Common myeloid progenitor, CD34-positive (primary cell): ENCODE measurements around the gene NCOA3.
"Not testable (repeated sequence)": the region's sequence is repeated elsewhere in the genome, so short reads cannot be mapped to it uniquely, and the experiment has no call there.

Experiments used
- CTCF ChIA-PET: fragments of 350-600 bp; sonication (Branson Sonifier 250); formaldehyde crosslinking; loops from one replicate; lab custom pipeline; 2021; ENCODE audit warnings: antibody characterized with exemption; lab: Charles Lee
- POLR2A ChIA-PET: fragments of 350-600 bp; sonication (Branson Sonifier 250); formaldehyde crosslinking; loops from one replicate; lab custom pipeline; 2021; ENCODE audit warnings: antibody characterized with exemption; lab: Charles Lee
- DNase-seq, 3 donors: peaks; one replicate each; pipeline versions ENCODE4 v3.0.0 to v3.0.0-alpha.2; 2013
- H3K27ac ChIP-seq, 2 experiments: 1 replicate in 1 of 2; 2 replicates in 1 of 2; pipeline ENCODE4 v1.7.0; 2013; ENCODE audit warnings: inconsistent platforms in 2 of 2, low read length in 2 of 2, mild to moderate bottlenecking in 2 of 2, low read depth in 1 of 2, moderate library complexity in 1 of 2; ENCODE audit not compliant: severe bottlenecking in 2 of 2, insufficient read depth in 1 of 2, poor library complexity in 1 of 2
- H3K27me3 ChIP-seq, 5 experiments: replicated peaks in 2 of 5; 1 replicate in 3 of 5; 2 replicates in 2 of 5; pipeline versions ENCODE4 v1.6.1 to v1.7.0; 2013; ENCODE audit warnings: low read length in 4 of 5, mild to moderate bottlenecking in 2 of 5, moderate library complexity in 2 of 5, inconsistent platforms in 1 of 5; ENCODE audit not compliant: insufficient read depth in 5 of 5, control insufficient read depth in 4 of 5
- H3K36me3 ChIP-seq, 4 experiments: 1 replicate in 2 of 4; 2 replicates in 2 of 4; pipeline versions ENCODE4 v1.6.1 to v1.7.0; 2013; ENCODE audit warnings: low read length in 3 of 4, control low read depth in 1 of 4, mild to moderate bottlenecking in 1 of 4; ENCODE audit not compliant: control insufficient read depth in 4 of 4, insufficient read depth in 4 of 4
- H3K4me1 ChIP-seq, 4 experiments: 1 replicate in 3 of 4; 2 replicates in 1 of 4; pipeline versions ENCODE4 v1.6.1 to v1.7.1; 2013; ENCODE audit warnings: low read length in 3 of 4, mild to moderate bottlenecking in 3 of 4, control low read depth in 1 of 4, inconsistent platforms in 1 of 4, moderate library complexity in 1 of 4; ENCODE audit not compliant: control insufficient read depth in 4 of 4, insufficient read depth in 4 of 4; ENCODE audit errors: control extremely low read depth in 1 of 4
- H3K4me3 ChIP-seq, 7 experiments: 1 replicate in 4 of 7; 2 replicates in 3 of 7; pipeline versions ENCODE4 v1.5.1 to v1.7.0; 2013; ENCODE audit warnings: mild to moderate bottlenecking in 7 of 7, low read length in 6 of 7, moderate library complexity in 6 of 7, inconsistent platforms in 2 of 7, low read depth in 2 of 7, control low read depth in 1 of 7; ENCODE audit not compliant: insufficient read depth in 4 of 7, control insufficient read depth in 1 of 7; ENCODE audit errors: extremely low read depth in 1 of 7
- H3K9me3 ChIP-seq, 5 experiments: 1 replicate in 4 of 5; 2 replicates in 1 of 5; pipeline versions ENCODE4 v1.6.1 to v1.7.1; 2013; ENCODE audit warnings: low read length in 4 of 5, mild to moderate bottlenecking in 2 of 5, inconsistent platforms in 1 of 5, low read depth in 1 of 5, moderate library complexity in 1 of 5; ENCODE audit not compliant: control insufficient read depth in 4 of 5, insufficient read depth in 2 of 5; ENCODE audit errors: control extremely low read depth in 1 of 5
- WGBS: methylation state at CpG from one replicate; pipeline ENCODE4 v1.1.5; 2013; ENCODE audit not compliant: insufficient coverage; 5-methylcytosine and 5-hydroxymethylcytosine counted together

NCOA3 gene

GRCh38 chr20:47493963-47494293, 7.8 kb upstream of the NCOA3 start:
- H3K9me3 ChIP-seq = no peaks in the 10 kb centered on the region
- WGBS = 94% methylated on average over 2 of the region's 2 CpGs
- H3K4me1 ChIP-seq = peaks cover 6 to 32% (median 20%) of the 10 kb centered on the region in 4 experiments
- DNase-seq = no peak
- peak overlapping the region in 1 of 7 experiments; percentile 10 for H3K4me3 ChIP-seq
- no peaks in the 10 kb centered on the region for H3K27me3 ChIP-seq
- POLR2A ChIA-PET = interaction anchor here (1.5 kb wide), 1 partner anchor 8 kb away, joined by 8 read pairs; the partner anchor contains the start of gene NCOA3
- no peaks in the 10 kb centered on the region for H3K36me3 ChIP-seq
- CTCF ChIA-PET = no interaction called here
- no peak overlapping the region for H3K27ac ChIP-seq

- DNase-seq, CTCF ChIA-PET, POLR2A ChIA-PET, H3K4me3 ChIP-seq, H3K27me3 ChIP-seq, H3K9me3 ChIP-seq, H3K36me3 ChIP-seq, H3K27ac ChIP-seq: not testable (repeated sequence)
- peaks cover 6 to 27% (median 16%) of the 10 kb centered on the region in 4 experiments for H3K4me1 ChIP-seq
- WGBS = 100% methylated on average over 6 of the region's 11 CpGs
Observed at GRCh38 chr20:47494606-47495005, 7.1 kb upstream of the NCOA3 start.

GRCh38 chr20:47496118-47496517, 5.6 kb upstream of the NCOA3 start:
- WGBS = no CpG with 5 or more reads among the region's 1 CpG
- CTCF ChIA-PET = no interaction called here
- no peak for DNase-seq
- no peaks in the 10 kb centered on the region for H3K27me3 ChIP-seq
- peaks cover 8 to 24% (median 18%) of the 10 kb centered on the region in 4 experiments for H3K4me1 ChIP-seq
- no peaks in the 10 kb centered on the region for H3K9me3 ChIP-seq
- POLR2A ChIA-PET = no interaction called here
- H3K4me3 ChIP-seq = no peak overlapping the region
- no peak overlapping the region for H3K27ac ChIP-seq
- no peaks in the 10 kb centered on the region for H3K36me3 ChIP-seq

GRCh38 chr20:47498606-47499005, 3.1 kb upstream of the NCOA3 start:
- 100% methylated on average over 5 of the region's 6 CpGs for WGBS
- POLR2A ChIA-PET = no interaction called here
- H3K9me3 ChIP-seq = no peaks in the 10 kb centered on the region
- H3K27me3 ChIP-seq = no peaks in the 10 kb centered on the region
- peaks cover 15 to 32% (median 23%) of the 10 kb centered on the region in 4 experiments for H3K4me1 ChIP-seq
- no peaks in the 10 kb centered on the region for H3K36me3 ChIP-seq
- H3K4me3 ChIP-seq = no peak overlapping the region
- DNase-seq = no peak
- CTCF ChIA-PET = no interaction called here
- no peak overlapping the region for H3K27ac ChIP-seq

- 100% methylated on average over 2 of the region's 5 CpGs for WGBS
- Histone ChIP-seq H3K27me3 (no peaks in the 10 kb centered on the region), H3K36me3 (no peaks in the 10 kb centered on the region), H3K4me1 (peaks cover 11 to 31% (median 21%) of the 10 kb centered on the region in 4 experiments), H3K27ac (no peak overlapping the region), H3K4me3 (no peak overlapping the region), H3K9me3 (no peaks in the 10 kb centered on the region)
- ChIA-PET CTCF (no interaction called here), POLR2A (no interaction called here)
- DNase-seq = no peak
Observed at GRCh38 chr20:47499053-47499452, 2.6 kb upstream of the NCOA3 start.

GRCh38 chr20:47500082-47500481, 1.6 kb upstream of the NCOA3 start:
- CTCF ChIA-PET, H3K36me3 ChIP-seq: not testable (repeated sequence)
- WGBS = 100% methylated on average over 2 of the region's 9 CpGs

GRCh38 chr20:47500554-47500953, 1.1 kb upstream of the NCOA3 start:
- Histone ChIP-seq H3K36me3 (no peaks in the 10 kb centered on the region), H3K4me1 (peaks cover 10 to 28% (median 20%) of the 10 kb centered on the region in 4 experiments), H3K9me3 (no peaks in the 10 kb centered on the region), H3K27ac (no peak overlapping the region), H3K4me3 (peak overlapping the region in 2 of 7 experiments; percentile 89 to 90), H3K27me3 (no peaks in the 10 kb centered on the region)
- ChIA-PET POLR2A (interaction anchor here (0.5 kb wide), 1 partner anchor 236 kb away, joined by 3 read pairs; no protein-coding TSS in a partner anchor), CTCF (interaction anchor here (0.8 to 2.0 kb wide), 3 partner anchors 10 to 66 kb away, joined by 4 read pairs; no protein-coding TSS in a partner anchor)
- DNase-seq = no peak
- 81% methylated on average over 4 of the region's 4 CpGs for WGBS

More at GRCh38 chr20:47500082-47500481, 1.6 kb upstream of the NCOA3 start:
- DNase-seq, H3K27me3 ChIP-seq, H3K27ac ChIP-seq, H3K4me3 ChIP-seq, H3K9me3 ChIP-seq, POLR2A ChIA-PET: not testable (repeated sequence)
- peaks cover 10 to 28% (median 20%) of the 10 kb centered on the region in 4 experiments for H3K4me1 ChIP-seq
